ENCODE measurements around the gene PARVA. TPM values are rescaled to one million over a fixed set of nuclear protein-coding genes. Genes with fewer than 3 reads are reported as not detected.

PARVA gene
- total RNA-seq, 4 donors from 2014 or later: 181 to 228 (median 210) TPM

DNA sequence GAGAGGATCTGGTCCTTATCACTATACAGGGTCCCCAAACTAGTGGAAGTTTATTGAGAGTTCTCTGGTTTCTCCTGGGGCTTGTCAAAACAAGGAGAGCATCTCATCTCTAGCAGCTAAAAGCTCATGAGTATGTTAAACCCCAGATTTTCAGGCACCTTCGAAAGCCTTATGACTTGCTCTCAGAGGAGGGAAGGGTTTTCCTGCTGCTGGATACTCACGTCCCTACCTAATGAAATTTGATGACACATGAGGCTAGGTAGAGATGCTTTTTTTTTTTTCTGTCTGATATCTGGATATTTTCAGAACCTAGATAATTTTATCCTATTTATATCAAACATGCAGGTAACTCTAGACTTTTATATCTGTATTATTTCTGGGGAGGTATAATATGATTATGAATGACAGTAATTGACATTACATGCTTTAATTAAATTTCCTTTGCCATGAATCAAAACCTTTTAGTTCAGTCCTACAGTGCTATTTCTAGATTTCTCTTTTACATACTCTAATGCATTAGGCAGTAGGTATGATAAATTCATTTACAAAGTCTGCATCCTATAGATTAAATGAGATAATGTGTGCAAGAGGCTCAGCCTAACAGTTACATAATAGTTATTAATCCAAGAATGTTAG is 73.9 kb downstream of the PARVA start:
- no peak for DNase-seq (ENCODE audit: extremely low spot score)
- Histone ChIP-seq H3K9me3 (no peaks in the 10 kb centered on the region), H3K4me1 (peaks cover 52 to 98% (median 90%) of the 10 kb centered on the region in 4 donors), H3K4me3 (no peak overlapping the region), H3K36me3 (no peaks in the 10 kb centered on the region), H3K27me3 (no peaks in the 10 kb centered on the region), H3K27ac (replicated peaks in 1 of 4) (peak overlapping the region in 1 of 4 donors; percentile 2)
- intact Hi-C loops (cut with DNase I): no loop called here
- WGBS: 79% methylated on average over 2 of the region's 2 CpGs
- TF ChIP-seq POLR2A (IDR thresholded peaks at IDR 0.05; ENCODE audit: low read depth) (no peak), EP300 (IDR thresholded peaks at IDR 0.05) (no peak), POLR2AphosphoS5 (IDR thresholded peaks at IDR 0.05) (no peak)
- TF ChIP-seq, protein P1, sequence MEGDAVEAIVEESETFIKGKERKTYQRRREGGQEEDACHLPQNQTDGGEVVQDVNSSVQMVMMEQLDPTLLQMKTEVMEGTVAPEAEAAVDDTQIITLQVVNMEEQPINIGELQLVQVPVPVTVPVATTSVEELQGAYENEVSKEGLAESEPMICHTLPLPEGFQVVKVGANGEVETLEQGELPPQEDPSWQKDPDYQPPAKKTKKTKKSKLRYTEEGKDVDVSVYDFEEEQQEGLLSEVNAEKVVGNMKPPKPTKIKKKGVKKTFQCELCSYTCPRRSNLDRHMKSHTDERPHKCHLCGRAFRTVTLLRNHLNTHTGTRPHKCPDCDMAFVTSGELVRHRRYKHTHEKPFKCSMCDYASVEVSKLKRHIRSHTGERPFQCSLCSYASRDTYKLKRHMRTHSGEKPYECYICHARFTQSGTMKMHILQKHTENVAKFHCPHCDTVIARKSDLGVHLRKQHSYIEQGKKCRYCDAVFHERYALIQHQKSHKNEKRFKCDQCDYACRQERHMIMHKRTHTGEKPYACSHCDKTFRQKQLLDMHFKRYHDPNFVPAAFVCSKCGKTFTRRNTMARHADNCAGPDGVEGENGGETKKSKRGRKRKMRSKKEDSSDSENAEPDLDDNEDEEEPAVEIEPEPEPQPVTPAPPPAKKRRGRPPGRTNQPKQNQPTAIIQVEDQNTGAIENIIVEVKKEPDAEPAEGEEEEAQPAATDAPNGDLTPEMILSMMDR (IDR thresholded peaks at IDR 0.05): no peak

DNA sequence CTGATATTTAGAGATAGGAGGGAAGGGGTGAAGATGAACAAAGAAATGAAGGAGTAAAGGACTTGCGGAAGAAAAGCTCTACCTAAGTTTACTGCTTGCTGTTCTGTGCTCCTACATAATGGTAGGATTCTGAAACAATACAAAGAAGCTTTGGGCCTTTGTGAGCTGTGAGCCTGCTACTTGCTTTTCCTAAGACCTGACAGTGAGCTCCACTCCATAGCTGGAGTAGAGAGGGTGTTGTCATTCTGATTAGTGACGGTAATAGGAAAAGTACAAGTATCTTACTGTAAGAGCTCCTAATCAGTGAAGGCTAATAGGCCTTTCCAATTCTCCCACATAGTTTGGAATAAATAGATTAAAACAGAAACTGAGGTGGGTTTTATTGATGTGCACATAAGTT is 75.9 kb downstream of the PARVA start:
- TF ChIP-seq POLR2A (IDR thresholded peaks at IDR 0.05; ENCODE audit: low read depth): no peak
- no peak for TF ChIP-seq EP300 (IDR thresholded peaks at IDR 0.05)
- no peak for TF ChIP-seq POLR2AphosphoS5 (IDR thresholded peaks at IDR 0.05)
- TF ChIP-seq, protein P1 (IDR thresholded peaks at IDR 0.05): no peak
- no peaks in the 10 kb centered on the region for H3K9me3 ChIP-seq
- peak overlapping the region; percentile 22 to 46 (median 34) for H3K27ac ChIP-seq (replicated peaks in 1 of 4)
- H3K27me3 ChIP-seq: no peaks in the 10 kb centered on the region
- no peak overlapping the region for H3K4me3 ChIP-seq
- no peaks in the 10 kb centered on the region for H3K36me3 ChIP-seq
- peaks cover 65 to 100% (median 96%) of the 10 kb centered on the region in 4 donors for H3K4me1 ChIP-seq
- 78% methylated on average over 2 of the region's 2 CpGs for WGBS
- intact Hi-C loops (cut with DNase I): no loop called here
- DNase-seq (ENCODE audit: extremely low spot score): no peak

DNA sequence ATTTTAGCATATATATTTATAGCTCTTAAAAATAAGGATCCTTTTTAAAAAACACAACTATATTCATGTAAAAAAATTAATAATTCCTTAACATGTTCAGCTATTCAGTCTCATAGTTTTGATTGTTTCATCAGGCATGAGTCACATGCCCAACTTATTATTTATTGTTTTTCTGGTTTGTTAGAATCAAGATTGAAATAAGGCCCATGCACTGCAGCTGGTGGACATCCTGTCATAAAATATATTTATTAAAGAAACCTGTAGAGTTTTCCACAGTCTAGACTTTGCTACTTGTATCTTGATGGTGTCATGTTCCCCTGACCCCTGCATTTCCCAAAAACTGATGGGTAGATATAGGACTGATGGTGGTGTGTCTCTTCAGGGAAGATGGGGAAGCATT is 77.4 kb downstream of the PARVA start:
- no peaks in the 10 kb centered on the region for H3K9me3 ChIP-seq
- H3K4me3 ChIP-seq: no peak overlapping the region
- H3K4me1 ChIP-seq: peaks cover 67 to 99% (median 96%) of the 10 kb centered on the region in 4 donors
- H3K27ac ChIP-seq (replicated peaks in 1 of 4): peak overlapping the region in 3 of 4 donors; percentile 74 to 81 (median 74)
- intact Hi-C loops (cut with DNase I): no loop called here
- H3K36me3 ChIP-seq: no peaks in the 10 kb centered on the region
- H3K27me3 ChIP-seq: no peaks in the 10 kb centered on the region
- DNase-seq (ENCODE audit: extremely low spot score): no peak
- TF ChIP-seq POLR2AphosphoS5 (IDR thresholded peaks at IDR 0.05) (no peak), POLR2A (IDR thresholded peaks at IDR 0.05; ENCODE audit: low read depth) (no peak), EP300 (IDR thresholded peaks at IDR 0.05) (no peak)
- TF ChIP-seq, protein P1 (IDR thresholded peaks at IDR 0.05): no peak

DNA sequence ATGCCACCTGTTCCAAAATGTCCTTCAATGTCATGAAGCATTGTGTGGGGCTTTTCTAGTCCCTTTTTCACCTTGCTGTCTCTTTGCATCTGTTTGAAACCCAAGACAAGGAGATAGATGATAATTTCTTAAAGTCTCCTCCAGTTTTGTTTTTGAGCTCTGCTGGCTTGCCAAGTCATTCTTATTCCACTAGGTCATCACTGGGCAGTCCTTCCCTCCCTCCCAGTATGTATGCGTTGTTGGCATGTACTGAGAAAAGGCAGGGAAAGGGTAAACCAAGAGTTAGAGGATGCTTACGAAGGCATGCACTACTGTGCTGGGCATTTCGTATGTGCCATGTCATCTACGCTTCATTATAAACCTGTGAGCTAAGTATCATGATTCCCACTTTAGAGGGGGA is 78.6 kb downstream of the PARVA start:
- peak overlapping the region in 1 of 4 donors; percentile 3 for H3K4me3 ChIP-seq
- H3K4me1 ChIP-seq: peaks cover 77 to 99% (median 97%) of the 10 kb centered on the region in 4 donors
- TF ChIP-seq EP300 (IDR thresholded peaks at IDR 0.05) (no peak), POLR2AphosphoS5 (IDR thresholded peaks at IDR 0.05) (peak in 1 of 2 donors; percentile 51)
- no peaks in the 10 kb centered on the region for H3K27me3 ChIP-seq
- no peaks in the 10 kb centered on the region for H3K9me3 ChIP-seq
- peak overlapping the region; percentile 74 to 81 (median 74) for H3K27ac ChIP-seq (replicated peaks in 1 of 4)
- no peaks in the 10 kb centered on the region for H3K36me3 ChIP-seq
- WGBS: 43% methylated on average over 4 of the region's 4 CpGs
- DNase-seq (ENCODE audit: extremely low spot score): no peak
- intact Hi-C loops (cut with DNase I): no loop called here

DNA sequence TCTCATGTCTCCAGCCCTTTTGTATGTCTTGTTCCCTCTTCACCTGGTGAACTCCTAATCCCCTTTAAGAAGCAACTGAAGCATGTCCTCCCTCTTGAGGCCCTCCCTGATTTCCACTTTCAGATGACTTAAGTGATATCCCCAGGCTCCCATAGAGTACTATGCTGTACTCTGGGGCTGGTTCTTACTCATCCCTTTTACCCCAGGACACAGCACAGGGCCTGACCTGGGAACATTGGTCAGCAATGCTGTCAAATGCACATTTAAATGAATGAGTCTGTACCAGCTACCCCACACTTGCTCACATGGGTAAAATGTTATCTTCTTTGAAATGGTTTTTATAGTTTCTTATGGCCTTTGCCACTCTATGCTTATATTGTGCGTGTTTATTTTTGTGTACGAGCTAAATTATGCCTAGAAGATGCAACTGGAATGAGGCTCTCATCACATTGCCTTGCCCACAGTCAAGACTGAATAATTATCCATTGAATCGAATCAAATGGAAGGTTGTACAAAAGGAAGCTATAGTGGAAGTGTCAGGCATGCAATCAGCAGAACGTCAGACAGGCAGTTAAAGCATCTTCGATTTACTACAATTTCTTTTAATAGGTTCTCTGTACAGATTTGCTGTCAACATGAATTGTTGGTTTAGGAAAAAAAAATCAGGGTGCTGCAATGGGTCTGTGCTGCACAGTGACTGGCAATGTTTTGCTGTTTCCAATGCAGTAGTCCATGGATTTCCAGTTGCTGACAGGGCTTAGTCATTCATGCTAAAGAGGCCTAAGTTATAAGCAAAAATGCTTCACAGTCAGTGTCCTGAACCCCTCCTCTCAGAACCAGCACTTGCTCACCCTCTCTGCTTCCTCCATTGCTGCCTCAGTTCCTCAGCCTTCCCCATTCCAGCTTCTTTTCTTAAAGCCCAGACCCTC is 79.5 kb downstream of the PARVA start:
- intact Hi-C loops (cut with DNase I): no loop called here
- 59% methylated on average over 5 of the region's 5 CpGs for WGBS
- Histone ChIP-seq H3K9me3 (no peaks in the 10 kb centered on the region), H3K27me3 (no peaks in the 10 kb centered on the region), H3K27ac (replicated peaks in 1 of 4) (peak overlapping the region; percentile 74 to 81 (median 74)), H3K4me1 (peaks cover 77 to 99% (median 97%) of the 10 kb centered on the region in 4 donors), H3K36me3 (no peaks in the 10 kb centered on the region), H3K4me3 (no peak overlapping the region)
- no peak for DNase-seq (ENCODE audit: extremely low spot score)
- no peak for TF ChIP-seq EP300 (IDR thresholded peaks at IDR 0.05)
- TF ChIP-seq POLR2A (IDR thresholded peaks at IDR 0.05; ENCODE audit: low read depth): no peak
- TF ChIP-seq, protein P1 (IDR thresholded peaks at IDR 0.05): no peak
- TF ChIP-seq POLR2AphosphoS5 (IDR thresholded peaks at IDR 0.05): no peak

Measured in esophagus muscularis mucosa (tissue), 4 donors.